OCI-LY3 (cell line): ENCODE data around the gene FSTL4.

Experiments
- CTCF ChIP-seq: fragments of 200-600, 300-600 bp; sonication (generic); IDR thresholded peaks from 2 replicates; pipeline ENCODE4 v1.5.1; 2014; ENCODE audit warnings: antibody characterized with exemption, low read length, low read depth
- EZH2phosphoT487 ChIP-seq: fragments of 200-600 bp; shearing (Covaris generic); IDR thresholded peaks from 2 replicates; pipeline ENCODE4 v1.6.1; 2018; ENCODE audit warnings: antibody characterized with exemption, mixed run types, low read depth

GRCh38 chr5:133275631-133276030 lies 336.7 kb downstream of the FSTL4 start:
- no peak for TF ChIP-seq EZH2phosphoT487
- TF ChIP-seq CTCF = no peak
